ENCODE data around the gene CDC42BPG.

Gene CDC42BPG

DNA sequence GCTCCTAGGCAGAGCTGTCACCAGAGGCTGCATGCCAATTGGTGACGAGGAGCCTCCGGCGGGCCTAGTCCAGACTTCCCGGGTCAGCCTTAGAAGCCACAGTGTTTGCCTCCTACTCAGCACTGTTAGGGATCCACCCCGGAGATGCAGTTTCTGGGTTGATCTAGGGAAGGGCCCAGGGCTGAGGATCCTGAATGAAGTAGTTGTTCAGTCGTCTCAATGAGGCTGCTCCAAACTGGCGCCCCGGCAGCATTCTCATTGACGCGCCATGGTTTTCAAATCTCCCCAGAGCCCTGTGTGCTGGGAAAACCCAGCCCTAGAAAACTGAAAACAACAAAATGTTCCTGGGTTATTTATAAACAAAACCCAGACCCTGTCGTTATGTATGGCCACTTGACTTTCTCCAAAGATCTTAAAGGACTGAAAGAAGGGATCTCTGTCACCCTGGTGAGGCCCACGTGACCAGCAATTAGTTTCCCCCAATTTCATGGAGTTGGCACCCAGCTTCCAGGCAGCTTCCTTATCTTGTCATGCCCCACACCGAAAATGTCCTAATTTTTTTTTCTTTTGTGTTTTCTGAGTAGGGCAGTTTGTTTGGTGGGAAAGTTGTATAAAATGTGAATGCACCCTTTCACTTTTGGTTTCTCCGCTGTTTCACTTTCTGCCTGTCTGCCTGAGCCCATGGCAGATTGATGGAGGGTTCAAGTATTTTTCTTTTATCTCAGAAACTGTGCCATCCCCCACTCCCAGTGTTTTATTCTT, 36.0 kb upstream of the CDC42BPG start:
- no peak for DNase-seq (ENCODE audit: low read depth)

DNA sequence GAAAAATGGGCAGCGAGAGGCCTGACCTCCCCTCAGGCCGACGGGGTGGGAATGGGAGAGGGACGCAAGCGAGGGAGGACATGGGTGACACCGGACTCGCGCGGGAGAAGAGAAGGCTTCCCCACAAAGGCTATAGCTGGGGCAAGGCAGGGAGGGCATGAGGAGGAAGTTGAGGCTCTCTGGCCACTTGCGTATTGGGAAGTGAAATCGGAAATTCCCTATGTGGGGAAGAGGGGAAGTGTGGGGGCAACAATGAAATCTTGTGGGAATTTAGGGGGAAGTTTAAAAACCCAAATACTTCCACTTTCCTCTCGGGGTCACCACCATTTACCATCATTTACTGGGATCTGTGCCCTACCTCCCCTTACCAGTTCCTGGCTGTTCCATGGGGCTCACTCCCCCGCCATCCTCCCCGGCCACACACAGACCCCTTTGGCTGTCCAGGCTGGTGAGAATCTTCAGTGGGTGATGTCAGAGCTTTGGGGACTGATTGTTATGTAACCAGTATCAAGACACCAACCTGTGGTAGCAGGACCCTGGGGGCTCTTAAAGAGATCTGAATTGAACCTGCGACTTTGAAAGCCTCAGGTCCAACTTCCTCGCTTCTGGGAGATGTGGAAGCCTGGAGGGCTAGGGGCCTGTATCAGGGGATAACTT, 34.9 kb upstream of the CDC42BPG start:
- no peak for DNase-seq (ENCODE audit: low read depth)

DNA sequence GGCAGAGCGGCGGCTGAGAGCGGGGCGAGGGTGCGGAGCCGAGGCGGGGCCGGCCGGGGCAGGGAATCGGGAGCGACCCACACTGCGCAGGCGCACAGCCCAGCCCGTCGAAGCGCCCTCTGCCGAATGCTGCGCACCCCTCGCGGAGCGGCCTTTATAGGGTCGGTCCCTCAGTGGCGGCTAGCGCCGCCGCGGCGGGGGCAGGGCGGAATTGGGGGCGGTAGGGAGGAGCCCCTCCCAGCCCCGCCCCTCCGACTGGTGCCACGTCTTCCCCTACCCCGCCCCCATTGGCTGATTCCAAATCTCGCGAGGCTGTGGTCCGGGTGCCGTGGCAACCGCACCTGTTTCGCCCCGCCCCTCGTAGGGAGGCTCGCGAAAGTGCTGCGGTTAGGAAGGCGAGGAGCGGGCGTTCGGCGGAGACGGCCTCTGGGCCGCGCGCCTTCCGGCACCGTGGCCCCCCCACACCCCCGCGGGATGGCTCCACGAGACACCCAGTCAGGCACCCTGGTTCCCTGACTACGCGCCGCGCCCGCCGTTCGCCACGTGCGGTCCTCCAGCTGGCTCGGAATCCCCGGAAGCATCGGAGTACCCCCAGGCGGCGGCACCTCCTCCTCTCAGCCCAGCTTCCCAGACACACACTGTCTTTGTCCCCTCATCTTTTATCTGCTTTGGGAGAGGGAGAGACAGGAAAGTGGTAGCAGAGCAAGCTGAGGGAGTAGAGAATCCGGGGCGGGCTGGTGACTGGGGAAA, 34.2 kb upstream of the CDC42BPG start, which contains the start of gene EHD1:
TSS of gene EHD1 (minus strand) at position 128 of the 750 bp plus-strand sequence. CDS start 157 bp downstream, outside the sequence.
- DNase-seq (ENCODE audit: low read depth) = peak; percentile 99

DNA sequence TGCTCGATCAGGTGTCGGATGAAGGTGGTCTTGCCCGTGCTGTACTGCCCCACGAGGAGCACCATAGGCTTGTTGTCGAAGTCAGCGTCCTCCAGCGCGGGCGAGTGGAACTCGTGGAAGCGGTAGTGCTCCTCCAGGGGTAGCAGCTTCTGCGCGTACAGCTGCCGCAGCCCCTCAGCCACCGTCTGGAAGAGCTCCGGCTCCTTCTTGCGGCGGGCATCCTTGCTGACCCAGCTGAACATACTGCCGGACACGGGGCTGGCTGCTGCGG, 33.7 kb upstream of the CDC42BPG start:
- DNase-seq (ENCODE audit: low read depth) = no peak

DNA sequence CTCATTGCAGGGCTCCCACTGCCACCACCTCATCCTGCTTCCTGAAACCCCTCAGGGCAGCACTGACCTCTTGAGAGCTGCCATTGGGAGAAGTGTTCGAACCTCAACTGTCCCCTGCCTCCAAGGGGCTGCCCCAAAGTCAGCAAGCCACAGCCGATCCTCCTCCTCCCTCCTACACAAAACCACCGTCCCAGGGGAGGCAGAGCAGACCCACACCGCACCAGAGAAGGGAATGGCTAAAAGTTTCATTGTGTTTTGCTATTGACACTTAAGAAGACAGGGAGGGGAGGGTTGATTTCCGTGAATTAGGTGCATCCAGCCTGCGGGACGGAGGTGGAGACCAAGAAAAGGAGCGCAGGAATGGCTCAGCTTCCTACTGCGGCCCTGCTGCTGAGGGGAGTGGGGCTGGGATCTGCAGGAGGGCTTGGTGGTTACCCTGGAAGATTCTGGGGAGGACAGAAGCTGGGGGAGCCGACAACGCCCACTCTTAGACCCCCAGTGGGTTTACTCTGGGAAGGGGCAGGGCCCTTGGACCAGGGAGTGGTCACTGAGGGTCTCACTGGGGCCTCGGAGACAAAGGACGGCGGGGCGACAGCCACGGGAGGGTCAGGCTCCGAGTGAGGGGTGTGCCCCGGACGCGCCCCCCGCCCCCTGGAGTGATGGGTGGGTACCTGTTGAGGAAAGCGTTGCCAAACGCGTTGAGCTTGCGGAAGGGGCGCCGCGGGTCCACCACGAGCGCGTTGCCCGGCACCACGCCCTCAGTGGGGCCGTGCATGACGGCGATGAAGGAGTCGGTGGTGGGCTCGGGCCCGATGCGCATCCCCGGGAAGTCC, 33.2 kb upstream of the CDC42BPG start:
- DNase-seq (ENCODE audit: low read depth) = no peak

DNA sequence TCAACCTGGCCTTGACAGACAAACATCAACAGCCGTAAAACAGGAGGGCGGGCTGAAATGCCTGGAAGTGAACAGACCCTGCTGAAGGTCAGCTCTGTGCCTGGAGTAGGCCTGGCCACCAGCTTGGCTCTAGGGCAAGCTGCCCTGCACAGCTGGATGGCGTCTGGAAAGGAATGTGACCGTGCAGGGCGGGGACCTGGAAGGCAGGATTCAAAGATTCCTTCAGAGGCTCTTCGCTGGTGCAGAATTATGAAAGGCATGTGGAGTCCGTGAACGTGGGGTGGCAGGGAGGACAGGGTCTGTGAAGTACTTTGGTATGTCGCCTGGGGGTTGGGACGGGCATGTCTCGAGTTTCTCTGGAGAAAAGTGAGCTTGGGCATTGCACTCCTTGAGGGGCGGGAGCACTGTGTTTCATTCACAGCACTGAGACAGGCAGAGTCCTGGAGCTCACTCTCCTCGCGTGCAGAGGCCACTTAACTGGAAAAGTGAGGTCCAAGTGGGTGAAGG, 32.4 kb upstream of the CDC42BPG start:
- DNase-seq (ENCODE audit: low read depth) = no peak

DNA sequence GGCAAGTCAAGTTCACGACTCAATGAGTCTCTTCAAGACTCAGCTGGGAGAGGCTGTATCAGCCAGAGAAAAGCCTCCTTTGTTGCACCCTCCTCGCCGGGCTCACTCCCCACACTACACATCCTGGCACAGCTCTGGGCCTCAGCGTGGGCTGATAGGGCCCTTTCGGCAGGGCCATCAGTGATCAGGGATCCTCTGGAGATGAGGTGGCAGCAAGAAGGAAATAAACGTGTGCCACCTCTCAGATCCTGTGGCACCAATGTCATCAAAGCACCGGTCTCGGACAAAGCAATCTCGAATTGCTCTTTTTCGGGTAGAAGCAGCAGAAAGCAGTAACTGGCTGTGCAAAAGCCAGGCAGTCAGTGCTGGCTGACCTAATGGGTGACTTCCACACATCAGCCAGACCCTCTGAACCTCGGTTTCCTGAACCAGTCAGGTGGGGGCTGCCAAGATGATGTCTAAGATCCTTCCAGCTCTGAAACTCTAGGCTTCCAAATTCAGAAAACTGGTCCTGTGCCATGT, 31.8 kb upstream of the CDC42BPG start:
- no peak for DNase-seq (ENCODE audit: low read depth)

DNA sequence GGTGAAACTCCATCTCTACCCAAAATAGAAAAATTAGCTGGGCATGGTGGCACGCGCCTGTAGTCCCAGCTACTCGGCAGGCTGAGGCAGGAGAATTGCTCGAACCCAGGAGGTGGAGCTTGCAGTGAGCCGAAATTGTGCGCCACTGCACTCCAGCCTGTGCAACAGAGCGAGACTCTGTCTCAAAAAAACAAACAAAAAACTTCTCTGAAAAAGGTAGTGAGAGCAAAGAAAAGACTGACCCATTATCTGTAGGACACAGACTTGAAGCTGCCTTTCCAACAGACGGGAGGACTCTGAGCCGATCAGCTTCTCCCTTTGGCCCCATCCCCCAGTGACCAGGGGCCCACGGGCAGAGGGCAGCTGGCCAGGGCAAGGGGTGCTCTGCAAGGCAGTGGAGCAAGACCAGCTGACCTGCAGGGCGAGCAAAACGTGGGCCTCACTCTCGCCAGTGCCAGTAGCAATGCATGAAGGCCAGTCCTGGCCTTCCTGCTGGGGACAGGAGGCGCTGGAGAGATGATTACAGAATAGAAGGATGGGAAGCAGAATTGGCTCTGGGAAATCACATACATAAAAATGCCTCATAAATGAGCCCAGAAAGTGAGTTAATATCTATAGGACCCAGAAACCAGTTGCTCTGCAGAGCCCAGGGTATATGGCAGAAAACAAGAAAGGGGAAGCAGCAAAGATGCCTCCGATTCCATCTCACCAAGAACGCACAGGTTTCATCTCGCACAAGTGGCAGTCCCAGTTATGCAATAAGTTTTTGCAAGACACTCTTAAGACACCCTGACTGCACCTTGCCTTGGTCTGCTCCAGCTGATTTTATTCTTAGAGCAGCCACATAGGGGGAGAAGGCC, 31.1 kb upstream of the CDC42BPG start:
- no peak for DNase-seq (ENCODE audit: low read depth)

DNA sequence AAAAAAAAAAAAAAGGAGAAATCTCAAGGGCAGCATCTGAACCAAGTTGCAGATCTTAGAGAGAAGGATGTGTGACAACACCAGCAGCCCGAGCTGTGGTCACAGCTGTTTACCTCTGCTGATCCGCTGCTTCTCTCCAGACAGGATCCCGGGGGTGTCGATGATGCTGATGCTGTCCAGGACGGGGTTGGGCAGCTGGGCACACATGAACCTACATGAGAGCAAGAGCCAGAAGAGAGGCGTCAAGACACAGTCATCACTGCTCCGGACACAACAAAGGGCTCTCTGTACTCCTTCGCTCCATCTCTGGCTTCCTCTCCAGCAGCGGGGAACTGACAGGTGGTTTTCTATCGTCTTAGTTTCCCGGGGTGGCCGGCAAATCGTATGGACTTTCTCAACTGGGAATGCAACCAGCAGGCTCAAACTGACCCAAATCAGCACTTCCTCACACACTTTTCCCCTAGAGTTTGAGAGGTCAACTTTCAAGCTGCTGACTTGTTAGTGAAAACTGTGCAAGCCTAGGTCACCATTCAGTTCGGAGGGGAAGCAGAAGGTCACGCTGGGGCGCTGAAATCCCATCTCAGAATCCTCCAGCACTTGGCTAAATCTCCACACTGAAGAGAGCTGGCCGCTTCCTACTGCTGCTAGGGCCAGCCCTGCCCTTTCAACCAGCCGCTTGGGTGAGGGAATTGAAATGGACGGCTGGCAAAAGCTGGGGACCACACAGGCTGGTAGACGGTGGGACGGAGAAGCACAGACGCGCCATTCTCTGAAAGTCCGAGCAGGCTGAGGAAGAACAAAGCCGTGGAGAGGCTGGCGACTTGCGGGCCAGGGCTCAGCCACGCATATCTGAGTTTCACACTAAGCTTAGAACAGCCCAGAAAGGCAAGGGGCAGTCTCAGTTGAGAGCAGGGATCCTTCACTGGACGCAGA, 30.1 kb upstream of the CDC42BPG start:
- no peak for DNase-seq (ENCODE audit: low read depth)

DNA sequence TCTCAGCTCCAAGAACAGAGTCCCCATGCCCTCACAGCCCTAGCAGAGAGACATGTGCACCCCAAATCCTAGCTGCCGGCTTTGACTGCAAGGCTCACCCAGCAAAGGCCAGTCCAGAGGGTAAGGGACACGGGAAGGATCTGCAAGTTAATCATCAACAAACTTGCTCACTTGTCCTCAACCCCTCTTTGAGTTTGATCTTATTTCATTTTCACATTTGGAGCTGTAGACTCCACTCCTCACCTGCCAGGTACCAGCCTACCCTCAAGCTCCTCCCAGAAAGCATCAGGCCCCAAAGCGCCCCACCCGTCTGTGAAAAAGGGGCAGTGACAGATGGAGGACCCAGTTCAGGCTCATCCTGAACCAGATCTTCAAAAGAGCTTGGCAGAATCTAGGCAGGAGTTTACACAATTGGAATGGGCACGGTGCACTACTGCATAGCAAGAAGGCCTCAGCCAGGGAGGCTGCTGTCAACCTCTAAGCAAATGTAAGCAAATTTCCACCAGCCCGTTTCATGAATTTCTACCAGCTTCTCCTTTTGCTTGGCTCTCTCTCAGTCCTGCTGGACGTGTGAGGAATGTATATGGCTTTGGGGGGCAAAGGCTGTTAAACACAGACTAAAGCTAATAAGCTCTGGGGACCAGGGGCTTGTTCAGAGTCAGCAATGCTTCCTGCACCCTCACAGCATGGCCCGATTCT, 28.5 kb upstream of the CDC42BPG start:
- DNase-seq (ENCODE audit: low read depth) = no peak

DNA sequence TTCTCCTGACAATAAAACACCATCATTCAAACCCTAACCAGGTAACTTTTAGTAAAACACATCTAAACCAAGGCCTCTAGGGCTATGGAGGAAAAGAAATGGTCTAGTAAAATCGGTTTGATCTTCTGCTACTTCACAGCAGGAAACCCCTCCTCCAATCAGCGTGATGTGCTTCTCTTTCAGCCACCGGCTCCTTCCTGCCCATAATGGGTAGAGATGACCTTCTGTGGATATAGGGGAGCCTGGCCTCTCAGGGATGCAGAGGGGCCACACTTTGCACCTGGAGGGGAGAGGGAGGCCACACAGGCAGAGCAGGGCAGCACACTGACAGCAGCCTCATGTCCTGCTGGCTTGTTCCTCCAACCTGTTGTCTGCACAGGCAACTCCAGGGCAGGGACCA, 27.0 kb upstream of the CDC42BPG start:
- DNase-seq (ENCODE audit: low read depth) = no peak

DNA sequence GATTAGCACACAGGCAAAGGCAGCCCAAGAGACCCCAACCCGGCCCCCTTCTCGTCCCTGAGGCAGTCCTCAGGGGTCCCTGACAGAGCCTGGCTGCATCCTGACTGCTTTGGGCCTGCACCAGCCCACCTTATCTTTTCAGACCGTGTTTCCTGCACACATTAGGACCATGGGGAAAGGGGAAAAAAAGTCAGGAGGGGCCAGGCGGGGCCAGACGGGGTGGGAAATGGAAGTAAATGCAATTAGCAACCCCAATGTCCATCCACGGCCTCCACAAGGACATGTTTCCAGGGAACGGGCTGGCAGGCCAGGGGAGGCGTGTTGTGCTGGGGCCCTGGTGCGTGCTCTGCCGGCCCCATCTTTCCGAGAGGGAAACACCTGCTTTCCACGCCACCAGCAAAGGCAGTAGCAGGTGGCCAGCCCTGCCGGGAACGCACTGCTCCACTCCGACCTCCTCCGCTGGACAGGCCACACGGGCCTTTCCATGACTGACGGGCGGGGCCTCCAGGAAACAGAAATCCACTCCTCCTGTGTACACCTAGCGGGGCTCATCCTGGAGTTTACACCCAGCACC, 26.5 kb upstream of the CDC42BPG start:
- DNase-seq (ENCODE audit: low read depth) = no peak

DNA sequence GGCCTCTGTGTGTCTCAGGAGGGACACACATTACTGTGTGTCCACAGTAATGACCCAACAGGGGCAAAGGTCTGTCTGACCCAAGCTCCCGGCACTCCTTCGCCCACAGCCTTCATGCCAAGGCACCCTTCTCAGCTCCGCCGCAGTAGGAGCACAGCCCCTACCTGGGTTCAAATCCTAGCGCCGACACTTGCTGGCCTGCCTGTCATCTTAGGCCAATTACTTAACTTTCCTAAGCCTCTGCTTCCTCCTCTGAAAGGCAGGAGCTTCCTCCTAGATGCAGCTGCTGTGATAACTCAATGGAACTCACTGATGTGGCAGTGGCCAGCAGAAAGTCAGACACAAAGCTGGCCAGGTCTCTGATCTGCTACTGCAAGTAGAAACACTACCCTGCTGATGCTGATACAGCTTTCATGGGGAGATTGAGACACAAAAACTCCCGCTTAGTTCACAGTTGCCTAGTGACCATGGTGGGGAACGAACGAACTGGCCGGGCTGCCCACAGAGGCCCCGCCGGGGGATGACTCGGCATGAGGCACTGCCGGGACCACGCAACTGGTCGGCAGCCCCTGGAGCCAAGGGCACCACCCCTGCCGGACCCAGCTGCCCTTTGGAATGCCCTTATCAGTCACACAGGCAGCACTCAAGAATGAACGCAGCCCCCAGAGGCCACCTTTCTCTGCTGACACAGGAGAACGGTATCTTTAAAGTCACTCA, 25.9 kb upstream of the CDC42BPG start:
- DNase-seq (ENCODE audit: low read depth) = no peak

DNA sequence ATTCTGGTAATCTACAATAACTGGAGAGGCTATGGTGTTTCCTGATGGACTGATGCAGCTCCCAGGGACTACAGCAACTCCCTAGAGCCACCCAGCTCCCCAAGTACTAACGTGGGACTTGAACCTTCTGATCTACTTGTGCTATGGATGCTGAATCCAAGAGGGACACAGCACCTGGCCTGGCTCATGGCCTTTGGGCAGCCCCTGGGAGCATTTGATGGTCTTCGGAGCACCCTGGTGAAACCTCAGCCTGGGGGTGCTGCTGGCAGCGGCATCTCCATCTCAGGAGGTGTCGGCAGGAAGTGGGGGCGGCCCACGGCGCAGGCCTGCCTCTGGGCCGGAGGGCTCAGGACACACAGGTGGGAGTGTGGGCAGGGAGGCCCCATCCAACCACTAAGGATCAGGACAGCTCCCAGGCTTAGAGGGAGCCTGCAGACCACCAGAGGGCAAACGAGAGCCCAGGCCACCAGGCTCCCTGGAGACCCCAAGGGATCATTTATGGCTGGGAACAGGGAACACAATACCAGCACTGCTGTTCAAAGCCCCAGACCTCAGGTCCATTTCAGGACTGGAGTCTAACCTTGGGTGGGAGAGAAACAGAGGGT, 25.2 kb upstream of the CDC42BPG start:
- DNase-seq (ENCODE audit: low read depth) = no peak

DNA sequence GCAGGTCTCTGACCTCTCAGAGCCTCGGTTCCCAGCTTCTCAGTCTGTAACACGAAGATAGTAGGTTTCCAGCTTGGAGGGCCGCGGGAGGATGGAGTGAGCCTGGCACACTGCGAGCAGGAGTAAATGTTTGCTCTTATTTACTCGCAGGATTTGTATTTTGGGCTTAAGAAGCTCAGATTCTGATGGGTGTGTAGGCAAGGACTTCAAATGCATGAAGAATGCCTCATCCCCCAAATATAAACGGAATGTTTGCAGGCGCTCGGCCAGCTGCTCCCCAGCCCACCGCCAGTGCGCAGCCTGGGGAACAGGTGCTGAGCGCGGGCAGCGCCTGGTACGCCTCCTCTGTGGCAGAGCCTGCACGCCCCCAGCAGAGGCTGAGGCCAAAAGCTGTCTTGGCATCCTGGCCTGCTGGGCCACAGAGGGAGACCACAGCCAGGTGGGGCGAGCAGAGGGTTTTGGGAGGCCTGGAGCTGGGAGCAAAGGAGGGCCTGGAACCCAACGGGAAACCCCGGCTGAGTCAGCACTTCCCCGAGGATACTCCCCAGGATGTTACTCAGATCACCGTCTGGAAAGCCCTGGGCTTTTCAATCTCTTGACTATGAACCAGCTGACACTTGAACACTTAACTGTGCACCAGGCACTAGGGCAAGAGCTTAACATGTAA, 24.6 kb upstream of the CDC42BPG start:
- DNase-seq (ENCODE audit: low read depth) = no peak

DNA sequence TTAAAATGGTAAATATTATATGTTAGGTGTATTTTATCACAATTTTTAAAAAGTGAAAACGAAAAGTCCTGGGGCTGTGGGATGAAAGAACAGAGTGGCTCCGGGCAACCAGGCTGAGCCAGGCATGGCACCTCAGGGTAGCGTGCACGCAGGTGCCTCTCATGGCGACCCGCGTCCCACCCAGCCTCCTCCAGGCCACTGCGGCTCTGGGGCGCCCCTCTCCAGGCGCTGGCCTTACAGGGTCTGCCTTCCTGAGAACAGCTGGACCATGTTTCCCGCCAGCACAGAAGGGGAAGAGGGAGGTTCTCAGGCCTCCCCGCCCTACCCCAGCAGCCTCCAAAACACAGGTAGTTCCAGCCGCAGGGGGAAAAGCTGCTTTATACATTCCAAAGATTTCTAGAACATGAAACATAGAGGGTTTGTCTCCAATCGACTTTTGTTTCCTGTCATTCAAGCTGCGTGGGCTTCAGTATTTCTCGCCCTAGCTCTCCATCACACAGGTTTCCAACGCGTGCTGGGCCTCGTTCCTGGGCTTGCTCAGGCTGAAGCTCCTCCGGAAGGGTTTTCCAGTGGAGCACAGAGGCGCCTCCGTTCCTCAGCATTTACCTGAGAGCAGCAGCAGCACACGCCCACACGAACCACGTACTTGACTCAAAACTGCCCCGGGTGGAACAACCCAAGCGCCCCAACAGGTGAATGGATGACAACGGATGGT, 23.5 kb upstream of the CDC42BPG start:
- no peak for DNase-seq (ENCODE audit: low read depth)

DNA sequence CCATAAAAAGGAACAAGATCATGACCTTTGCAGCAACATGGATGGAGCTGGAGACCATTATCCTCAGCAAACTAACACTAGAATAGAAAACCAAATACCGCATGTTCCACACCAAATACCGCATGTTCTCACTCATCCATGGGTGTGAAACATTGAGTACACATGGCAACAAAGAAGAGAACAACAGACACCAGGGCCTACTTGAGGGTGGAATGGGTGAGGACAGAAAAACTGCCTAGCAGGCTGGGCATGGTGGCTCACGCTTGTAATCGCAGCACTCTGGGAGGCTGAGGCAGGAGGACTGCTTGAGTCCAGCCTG, 21.7 kb upstream of the CDC42BPG start:
- DNase-seq (ENCODE audit: low read depth) = no peak
